UCSD-AML1 (cell line): ENCODE data around the gene WDR88.
"Not testable (repeated sequence)": the region's sequence is repeated elsewhere in the genome, so short reads cannot be mapped to it uniquely, and the experiment has no call there.

Experiments used
- DNase-seq: peaks from one replicate; lab custom pipeline; 2025; ENCODE audit not compliant: unreplicated experiment; lab: John Stamatoyannopoulos, UW

Gene WDR88

DNA sequence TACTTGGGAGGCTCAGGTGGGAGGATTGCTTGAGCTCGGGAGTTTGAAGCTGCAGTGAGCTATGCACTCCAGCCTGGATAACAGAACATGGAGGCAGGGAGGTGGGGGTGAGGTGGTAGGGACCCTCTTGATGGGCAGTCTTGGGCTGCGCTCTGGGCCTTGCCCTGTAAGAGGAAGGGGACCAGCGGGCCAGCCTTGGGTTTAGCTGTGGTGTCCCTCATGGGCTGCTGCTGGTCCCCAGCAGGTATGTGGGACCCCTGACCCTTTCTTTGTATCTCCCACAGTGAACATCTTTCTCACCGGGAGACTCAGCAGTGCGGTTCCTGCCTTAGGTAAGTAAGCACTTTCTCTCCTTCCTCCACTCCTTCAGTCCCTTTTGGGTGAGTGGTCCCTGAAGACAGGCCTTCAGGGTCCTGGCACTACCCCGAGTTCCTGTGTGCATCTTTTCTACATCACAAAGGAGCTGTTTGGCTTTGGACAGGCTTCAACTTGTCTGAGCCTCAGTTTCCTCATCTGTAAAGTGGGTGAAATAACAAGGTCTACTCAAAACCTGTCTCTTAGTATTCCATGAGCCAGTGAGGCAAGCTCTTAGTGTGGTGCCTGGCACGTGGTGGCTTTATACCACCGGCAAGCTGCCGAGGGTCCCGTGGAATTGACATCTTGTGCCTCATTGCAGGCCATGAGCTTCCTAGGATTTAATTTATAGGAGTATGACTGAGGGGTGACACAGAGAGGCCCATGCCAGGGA lies 64.7 kb downstream of the WDR88 start:
- DNase-seq: no peak

DNA sequence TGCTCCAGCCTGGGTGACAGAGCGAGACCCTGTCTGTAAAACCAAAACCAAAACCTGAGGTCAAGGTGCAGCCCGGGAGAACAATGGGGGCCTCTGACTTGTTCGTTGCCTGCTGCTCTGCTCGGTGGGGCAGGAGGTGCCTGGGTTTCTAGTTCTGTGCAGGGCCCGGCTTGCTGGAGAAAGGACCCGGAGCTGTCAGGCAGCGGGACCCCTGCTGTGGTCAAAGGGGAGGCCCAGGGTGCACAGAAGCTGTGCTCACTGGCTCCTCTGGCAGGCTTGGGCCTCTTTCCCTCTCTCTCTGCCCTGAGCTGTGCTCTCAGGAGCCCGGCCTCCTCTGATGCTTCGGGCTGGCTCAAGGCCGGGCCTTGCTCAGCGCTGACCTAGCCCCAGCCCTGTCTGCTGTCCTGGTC lies 65.7 kb downstream of the WDR88 start:
- DNase-seq: no peak

DNA sequence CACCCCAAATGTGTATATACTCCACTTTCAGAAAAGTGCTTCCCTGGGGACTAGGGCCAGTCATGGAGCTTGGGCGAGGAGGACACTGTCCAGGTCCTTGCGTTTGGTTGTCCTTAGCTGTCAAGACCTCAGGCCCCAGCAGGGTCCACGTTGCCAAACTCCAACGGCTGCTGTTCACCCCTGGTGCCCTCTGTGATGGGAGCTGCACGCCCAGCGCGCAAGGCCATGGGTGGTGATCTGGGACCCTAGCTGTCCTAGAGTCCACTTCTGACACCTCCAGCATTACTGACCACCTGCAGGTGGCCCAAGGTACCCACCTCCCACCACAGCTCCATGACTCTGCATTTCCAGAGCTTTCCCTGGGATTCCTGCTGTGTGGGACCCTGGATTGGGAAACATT lies 66.3 kb downstream of the WDR88 start:
- DNase-seq: no peak

DNA sequence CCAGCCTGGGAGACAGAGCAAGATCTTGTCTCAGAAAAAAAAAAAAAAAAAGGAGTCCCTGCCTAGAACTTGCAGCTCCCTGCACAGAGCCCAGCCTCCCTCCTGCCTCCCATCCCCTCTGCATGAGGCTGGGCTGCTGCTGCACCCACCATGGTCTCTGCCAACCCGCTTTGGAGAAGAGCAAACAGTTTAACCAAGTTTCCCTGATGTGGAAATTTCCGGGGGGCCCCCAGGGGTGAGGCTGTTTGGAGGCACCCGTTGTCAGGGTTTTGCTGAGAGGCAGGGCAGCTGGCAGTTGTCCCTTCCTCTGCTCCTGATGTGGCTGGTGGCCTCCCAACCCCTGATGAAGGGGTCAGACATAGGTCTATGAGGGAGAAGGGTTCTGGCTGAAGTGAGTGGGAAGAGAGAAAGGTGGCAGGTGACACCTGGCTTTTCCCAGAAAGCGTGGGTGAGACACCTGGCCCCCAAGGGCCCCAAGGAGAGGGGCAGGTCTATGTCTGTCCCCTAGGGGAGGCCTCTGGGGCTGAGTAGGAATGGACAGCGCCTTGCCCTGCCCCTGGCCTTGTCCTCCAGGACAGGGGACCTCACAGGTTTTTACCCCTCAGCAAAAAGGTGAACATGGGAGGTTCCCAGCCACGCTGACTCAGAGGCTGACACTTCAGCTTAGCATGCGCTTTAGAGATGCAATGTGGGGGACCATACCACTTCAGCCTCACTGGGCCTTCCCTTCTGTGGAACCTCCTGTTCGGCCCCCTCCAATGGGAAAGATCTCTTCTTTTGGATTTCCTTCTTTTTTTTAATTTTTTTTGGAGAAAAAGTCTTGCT lies 67.7 kb downstream of the WDR88 start:
- no peak for DNase-seq

DNA sequence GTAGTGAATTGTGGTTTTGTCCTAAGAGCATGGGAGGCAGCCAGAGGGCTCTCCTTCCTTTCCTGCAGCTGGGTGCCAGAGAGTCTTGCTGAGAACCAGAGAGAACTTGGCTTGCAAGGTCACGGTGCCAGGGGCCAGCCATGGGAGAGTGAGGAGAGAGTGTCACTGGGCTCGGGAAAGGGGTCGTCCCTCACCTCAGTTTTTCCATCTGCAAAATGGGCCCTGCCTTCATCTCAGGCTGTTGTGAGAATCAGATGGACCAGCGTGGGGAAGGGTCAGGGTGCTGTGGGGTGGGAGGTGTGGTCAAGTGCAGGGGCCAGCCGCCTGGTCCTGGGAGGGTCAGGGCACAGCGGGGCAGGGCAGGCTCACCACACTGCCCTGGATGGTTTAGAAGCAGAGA lies 69.6 kb downstream of the WDR88 start:
- no peak for DNase-seq

DNA sequence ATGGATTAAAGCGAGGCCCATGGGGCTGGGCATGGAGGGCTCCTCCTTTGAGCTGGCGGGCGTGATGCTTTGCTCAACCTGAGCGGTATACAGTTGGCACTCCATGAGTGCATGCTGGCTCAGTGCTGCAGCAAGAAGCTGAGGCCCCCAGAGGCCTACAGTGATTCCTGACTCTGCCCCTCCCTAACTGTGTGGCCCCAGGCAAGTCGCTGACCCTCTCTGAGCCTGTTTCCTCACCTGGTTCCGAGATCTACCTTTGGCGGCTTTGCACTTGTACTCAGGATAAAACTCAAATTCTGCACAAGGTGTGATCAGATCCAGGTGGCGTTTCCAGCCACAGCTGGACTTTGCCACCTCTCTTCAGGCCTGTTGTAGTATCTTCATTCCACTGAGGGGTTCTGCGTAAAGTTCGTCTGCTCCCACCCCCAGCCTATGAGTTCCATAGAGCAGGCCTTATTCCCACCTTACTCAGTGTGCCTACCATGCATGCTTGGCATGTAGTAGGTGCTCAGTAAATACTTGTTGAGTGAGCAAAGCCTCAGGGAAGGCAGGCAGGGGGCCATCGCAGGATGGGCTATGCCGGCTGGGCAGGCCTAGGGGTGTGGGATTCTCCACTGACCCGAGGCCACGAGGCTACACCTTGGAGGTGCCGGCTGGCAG lies 70.1 kb downstream of the WDR88 start:
- DNase-seq: no peak

DNA sequence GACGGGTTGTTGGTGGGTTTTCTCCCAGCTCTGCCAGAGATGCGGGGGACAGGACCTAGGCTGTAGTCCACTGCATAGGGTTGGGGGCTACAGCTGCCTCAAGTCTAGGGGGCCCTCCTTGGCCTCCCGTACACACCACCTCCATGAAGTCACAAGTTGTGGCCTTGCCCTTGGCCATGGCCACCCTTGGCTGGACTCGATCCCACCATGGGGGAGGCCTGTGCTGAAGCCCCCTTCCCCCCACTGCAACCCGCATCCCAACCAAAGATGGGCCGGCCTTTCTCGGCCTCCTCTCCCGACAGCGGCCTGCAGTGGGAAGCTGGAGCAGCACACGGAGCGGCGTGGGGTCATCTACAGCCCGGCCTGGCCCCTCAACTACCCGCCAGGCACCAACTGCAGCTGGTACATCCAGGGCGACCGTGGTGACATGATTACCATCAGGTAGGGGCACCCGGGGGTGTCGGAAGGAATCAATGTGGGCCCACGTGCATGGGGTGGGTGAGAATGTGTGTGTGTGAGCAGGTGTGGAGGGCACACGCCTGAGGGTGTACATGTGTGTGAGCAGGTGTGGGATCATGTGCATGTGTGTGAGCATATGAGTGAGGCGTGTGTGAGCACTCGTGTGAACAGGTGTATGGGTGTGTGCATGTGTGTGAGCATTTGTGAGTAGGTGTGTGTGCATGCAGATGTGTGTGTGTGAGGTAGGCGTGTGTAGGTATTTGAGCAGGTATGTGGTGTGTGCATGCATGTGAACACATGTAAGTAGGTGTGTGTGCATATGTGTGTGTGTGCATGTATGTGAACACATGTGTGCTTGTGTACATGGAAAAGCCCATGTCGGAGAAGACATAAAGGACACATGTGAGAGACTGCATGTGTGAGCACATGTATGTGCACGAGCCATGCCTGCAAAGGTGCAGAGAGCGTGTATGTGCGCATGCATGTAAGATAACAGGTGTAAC lies 70.9 kb downstream of the WDR88 start:
- DNase-seq: no peak

DNA sequence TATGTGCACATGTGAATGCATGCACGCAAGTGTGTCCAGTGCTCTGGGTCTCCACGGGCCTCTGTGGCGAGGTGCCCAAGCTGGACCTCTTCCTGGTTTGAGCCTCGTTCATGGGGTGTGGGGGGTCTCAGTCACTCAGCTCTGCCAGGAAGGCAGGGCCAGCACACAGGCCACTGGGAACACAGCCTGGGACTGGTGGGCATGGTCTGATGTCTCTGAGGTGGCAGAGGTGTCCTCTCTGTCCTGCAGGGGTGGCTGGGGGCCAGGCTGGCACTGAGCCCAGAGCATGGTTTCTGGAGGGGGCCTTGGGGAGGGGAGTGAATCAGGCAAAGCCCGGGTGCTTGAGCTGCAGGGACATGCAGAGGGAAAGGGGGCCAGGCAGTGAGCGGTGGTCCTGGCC lies 71.6 kb downstream of the WDR88 start:
- no peak for DNase-seq

DNA sequence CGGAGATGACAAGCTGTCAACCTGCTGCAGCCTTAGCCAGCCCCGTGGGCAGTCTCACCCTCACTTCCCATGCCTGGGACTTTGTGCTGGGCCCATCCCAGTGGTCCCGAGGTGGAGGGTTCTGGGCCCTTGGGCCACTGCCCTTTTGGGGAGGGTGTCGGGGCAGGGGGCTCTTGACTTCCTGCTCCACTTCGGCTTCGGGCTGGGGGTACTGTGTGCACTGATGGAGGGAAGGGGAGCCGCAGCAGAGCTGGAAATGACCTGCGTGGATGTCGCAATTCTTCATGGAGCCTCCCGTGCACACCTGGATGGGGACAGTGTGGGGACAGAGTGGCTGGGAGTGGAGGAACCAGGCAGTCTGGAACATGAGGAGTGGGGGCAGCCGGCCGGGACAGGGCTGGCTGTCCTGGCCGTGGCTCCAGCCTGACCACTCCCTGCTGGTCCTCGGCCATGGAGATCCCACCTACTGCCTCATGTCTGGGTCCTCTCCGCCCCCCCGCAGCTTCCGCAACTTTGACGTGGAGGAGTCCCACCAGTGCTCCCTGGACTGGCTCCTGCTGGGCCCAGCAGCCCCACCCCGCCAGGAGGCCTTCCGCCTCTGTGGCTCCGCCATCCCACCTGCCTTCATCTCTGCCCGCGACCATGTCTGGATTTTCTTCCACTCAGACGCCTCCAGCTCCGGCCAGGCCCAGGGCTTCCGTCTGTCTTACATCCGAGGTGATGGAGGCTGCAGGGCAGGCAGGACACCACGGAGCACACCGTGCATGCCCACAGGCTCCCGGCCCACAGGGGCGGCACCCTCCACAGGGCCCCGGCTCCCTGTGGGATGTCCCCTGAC lies 72.4 kb downstream of the WDR88 start:
- no peak for DNase-seq

DNA sequence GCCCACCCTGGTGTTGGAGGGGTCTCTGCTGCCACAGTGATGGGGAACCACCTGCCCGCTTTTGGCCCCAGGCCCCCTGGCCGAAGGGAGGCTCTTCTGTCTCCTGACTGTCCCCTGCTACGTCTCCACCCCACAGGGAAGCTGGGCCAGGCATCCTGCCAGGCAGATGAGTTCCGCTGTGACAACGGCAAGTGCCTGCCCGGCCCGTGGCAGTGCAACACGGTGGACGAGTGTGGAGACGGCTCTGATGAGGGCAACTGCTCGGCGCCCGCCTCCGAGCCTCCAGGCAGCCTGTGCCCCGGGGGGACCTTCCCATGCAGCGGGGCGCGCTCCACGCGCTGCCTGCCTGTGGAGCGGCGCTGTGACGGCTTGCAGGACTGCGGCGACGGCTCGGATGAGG lies 73.2 kb downstream of the WDR88 start:
- DNase-seq: no peak

DNA sequence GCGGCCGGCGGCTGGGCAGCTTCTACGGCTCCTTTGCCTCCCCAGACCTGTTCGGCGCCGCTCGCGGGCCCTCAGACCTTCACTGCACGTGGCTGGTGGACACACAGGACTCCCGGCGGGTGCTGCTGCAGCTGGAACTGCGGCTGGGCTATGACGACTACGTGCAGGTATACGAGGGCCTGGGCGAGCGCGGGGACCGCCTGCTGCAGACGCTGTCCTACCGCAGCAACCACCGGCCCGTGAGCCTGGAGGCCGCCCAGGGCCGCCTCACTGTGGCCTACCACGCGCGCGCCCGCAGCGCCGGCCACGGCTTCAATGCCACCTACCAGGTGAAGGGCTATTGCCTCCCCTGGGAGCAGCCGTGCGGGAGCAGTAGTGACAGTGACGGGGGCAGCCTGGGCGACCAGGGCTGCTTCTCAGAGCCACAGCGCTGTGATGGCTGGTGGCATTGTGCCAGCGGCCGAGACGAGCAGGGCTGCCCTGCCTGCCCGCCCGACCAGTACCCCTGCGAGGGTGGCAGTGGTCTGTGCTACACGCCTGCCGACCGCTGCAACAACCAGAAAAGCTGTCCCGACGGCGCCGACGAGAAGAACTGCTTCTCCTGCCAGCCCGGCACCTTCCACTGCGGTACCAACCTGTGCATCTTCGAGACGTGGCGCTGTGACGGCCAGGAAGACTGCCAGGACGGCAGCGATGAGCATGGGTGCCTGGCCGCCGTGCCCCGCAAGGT lies 73.8 kb downstream of the WDR88 start:
- no peak for DNase-seq

DNA sequence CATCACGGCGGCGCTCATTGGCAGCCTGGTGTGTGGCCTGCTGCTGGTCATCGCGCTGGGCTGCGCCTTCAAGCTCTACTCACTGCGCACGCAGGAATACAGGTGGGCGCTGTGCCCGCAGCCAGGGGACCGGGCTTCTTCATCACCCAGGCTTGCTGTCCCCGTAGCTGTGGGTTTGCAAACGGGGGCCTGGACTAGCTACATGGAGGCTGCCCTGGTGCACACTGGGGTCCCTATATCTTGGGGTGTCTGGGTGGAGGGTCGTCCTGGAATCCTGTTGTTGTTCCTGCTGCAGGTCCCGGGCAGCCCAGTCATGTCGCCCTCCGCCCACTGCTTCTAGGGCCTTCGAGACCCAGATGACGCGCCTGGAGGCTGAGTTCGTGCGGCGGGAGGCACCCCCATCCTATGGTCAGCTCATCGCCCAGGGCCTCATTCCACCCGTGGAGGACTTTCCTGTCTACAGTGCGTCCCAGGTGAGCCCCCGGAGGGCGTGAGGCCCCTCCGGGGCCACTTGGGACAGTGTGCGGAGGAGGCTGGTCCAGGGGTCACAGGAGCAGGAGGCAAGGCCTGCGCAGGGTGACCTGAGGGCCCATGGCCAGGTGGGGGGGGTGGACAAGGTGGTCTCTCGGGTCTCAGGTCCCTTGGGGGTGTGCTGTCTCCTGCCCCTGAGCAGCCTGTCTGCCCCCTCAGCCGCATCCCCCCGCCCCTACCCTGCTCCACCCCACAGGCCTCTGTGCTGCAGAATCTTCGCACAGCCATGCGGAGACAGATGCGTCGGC lies 74.5 kb downstream of the WDR88 start:
- no peak for DNase-seq

DNA sequence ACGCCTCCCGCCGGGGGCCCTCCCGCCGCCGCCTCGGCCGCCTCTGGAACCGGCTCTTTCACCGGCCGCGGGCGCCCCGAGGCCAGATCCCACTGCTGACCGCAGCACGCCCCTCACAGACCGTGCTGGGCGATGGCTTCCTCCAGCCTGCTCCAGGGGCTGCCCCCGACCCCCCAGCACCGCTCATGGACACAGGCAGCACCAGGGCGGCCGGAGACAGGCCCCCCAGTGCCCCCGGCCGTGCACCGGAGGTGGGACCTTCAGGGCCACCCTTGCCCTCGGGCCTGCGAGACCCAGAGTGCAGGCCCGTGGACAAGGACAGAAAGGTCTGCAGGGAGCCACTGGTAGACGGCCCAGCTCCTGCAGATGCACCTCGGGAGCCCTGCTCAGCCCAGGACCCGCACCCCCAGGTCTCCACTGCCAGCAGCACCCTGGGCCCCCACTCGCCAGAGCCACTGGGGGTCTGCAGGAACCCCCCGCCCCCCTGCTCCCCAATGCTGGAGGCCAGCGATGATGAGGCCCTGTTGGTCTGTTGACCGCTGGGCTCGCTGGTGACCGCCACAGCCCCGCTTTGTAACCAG lies 75.2 kb downstream of the WDR88 start:
- DNase-seq: no peak

DNA sequence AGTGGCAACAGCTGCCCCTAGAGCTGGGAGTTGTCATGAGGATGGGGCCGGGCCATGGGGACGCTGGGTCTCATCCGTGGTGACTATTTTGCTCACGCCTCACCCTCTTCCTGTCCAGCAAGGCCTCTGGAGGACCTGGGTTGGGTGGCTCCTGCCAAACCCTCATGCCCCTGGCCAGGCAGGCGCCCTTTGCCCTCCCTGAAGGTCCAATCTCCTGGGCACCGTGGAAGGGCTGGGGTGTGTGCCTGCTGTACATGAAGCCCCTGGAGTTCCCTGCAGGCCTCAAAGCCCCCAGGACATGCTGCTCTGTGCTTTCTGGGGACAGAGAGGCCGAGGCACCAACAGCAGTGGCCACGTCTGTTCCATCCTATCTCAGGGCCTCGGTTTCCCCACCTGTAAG lies 76.0 kb downstream of the WDR88 start:
- DNase-seq: no peak

DNA sequence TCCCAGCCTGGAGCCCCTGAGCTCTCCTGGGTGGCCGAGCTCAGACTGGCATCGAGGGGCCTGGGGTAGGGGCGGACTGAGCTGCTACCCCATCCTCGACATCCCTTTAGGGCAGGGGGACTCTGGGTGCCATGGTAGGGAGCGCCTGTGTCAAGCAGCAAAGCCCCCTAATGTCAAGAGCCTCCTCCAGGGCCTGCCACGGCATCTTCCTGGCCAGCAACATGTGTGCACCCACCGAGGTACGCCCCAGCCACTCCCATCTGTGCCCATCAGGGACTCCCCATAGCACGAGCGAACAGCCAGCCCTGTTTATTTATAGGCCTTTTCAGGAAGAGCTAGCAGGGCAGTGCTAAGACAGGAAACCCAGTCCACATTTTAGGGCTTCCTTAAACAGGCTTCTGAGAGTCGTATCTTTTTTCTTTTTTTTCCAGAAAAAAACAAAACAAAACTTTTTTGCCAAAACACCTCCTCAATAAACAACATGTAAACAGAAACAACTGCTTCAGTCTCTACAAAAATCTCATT lies 76.5 kb downstream of the WDR88 start:
- peak; percentile 64 for DNase-seq

DNA sequence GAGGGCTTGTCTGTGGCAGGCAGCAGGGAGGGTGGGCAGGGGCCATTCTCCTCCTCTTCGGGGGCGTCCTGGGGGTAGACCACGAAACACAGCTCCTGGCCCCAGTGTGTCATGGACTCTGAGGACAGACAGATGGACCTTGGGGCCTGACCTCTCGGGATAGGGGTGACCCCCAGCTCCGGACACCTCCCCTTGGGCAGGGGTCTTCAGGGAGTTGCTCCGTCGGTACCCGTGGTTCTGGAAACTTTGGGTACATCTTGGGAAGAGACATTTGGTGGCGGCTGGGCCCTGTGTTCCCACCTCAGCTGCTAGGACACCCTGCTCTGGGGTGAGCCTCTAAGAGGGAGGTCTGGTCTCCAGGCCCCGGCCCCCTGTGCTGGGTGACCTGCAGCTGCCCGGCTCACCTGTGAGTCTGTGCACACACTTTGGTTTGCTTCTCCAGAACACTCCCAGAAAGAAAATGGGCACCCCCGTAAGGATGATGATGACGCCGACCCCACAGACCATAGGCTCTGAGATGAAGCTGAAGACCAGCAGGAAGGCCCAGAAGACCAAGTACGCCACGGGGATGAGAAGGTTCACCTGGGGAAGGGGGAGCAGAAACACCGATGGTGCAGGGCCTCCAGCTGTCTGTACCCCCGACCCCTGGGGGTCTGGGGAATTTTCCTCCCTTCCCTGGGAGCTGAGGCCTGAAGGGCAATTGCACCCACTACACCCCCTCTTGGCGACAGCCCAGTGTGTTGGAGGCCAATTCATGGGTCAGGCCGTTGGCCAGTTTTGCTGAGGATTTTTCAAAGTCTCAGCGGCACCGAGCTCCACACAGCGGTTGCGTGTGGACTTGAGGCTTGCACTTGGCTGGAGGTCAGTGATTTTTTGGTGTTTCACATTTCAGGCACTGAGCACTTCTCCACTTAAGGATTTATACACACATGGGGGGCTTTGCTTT lies 77.3 kb downstream of the WDR88 start:
- DNase-seq: no peak

DNA sequence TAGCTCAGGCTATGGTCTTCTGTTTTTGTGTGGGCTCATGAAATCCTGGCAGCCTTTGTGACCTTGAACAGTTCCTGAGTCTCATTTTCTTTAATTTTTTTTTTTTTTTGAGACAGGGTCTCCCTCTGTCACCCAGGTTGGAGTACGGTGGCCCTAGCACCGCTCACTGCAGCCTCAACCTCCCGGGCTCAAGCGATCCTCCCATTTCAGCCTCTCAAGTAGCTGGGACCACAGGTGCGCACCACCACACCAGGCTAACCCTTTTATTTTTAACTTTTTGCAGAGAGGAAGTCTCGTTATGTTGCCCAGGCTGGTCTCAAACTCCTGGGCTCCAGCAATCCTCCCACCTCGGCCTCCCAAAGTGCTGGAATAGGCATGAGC lies 77.9 kb downstream of the WDR88 start:
- DNase-seq: not testable (repeated sequence)
